HEK293 (cell line): Measurements from ENCODE around the gene MMD.
A peak's percentile ranks its signal among the peaks of the same experiment; 100 is the strongest.

Experiments
- CTCF ChIA-PET: fragments of 350-600 bp; formaldehyde crosslinking; extraction: SDS; loops from one replicate; lab custom pipeline; 2021; ENCODE audit warnings: antibody characterized with exemption; lab: Yijun Ruan, JAX
- POLR2A ChIA-PET: fragments of 300-600 bp; formaldehyde crosslinking; extraction: SDS; loops from one replicate; lab custom pipeline; 2020; ENCODE audit warnings: antibody characterized with exemption, inconsistent platforms; lab: Yijun Ruan, JAX
- H3K27ac ChIP-seq: fragments of 200-500 bp; sonication (Bioruptor generic); 2 replicates; pipeline ENCODE4 v1.5.1; 2014; ENCODE audit warnings: low read depth, low read length, control low read depth, inconsistent platforms; ENCODE audit errors: extremely low read depth
- H3K36me3 ChIP-seq, 2 experiments: fragments of 200-500 bp in 1 of 2; sonication (Bioruptor generic) in 1 of 2; 1 replicate in 1 of 2; 2 replicates in 1 of 2; pipeline ENCODE4 v1.5.1; 2014 to 2017; ENCODE audit warnings: inconsistent platforms in 2 of 2, low read length in 2 of 2; ENCODE audit not compliant: control insufficient read depth in 2 of 2, insufficient read depth in 1 of 2
- H3K4me1 ChIP-seq: fragments of 200-500 bp; sonication (Bioruptor generic); 2 replicates; pipeline ENCODE4 v1.5.1; 2014; ENCODE audit warnings: mild to moderate bottlenecking, low read length, inconsistent platforms; ENCODE audit not compliant: control insufficient read depth, insufficient read depth
- H3K4me3 ChIP-seq: 2 replicates; pipeline ENCODE4 v1.5.1; 2011; ENCODE audit warnings: low read depth, mild to moderate bottlenecking, control low read depth, low read length, moderate library complexity
- H3K9me3 ChIP-seq: fragments of 200-500 bp; sonication (Bioruptor generic); 2 replicates; pipeline ENCODE4 v1.5.1; 2014; ENCODE audit warnings: low read depth, low read length, inconsistent platforms; ENCODE audit not compliant: control insufficient read depth, insufficient read depth
- GFI1B ChIP-seq: fragments of 450-650 bp; formaldehyde crosslinking; IDR thresholded peaks from 2 replicates; pipeline ENCODE4 v1.5.1; 2016; ENCODE audit warnings: missing biosample characterization, missing genetic modification characterization
- GLI2 ChIP-seq: fragments of 450-650 bp; formaldehyde crosslinking; IDR thresholded peaks from 2 replicates; pipeline ENCODE4; 2017; ENCODE audit warnings: missing biosample characterization, missing genetic modification characterization, low read depth, borderline replicate concordance
- GLIS2 ChIP-seq: fragments of 450-650 bp; formaldehyde crosslinking; IDR thresholded peaks from 2 replicates; pipeline ENCODE4 v1.5.1; 2016; ENCODE audit warnings: missing biosample characterization, missing genetic modification characterization
- HOXD13 ChIP-seq: sonication (generic); formaldehyde crosslinking; IDR thresholded peaks from 2 replicates; pipeline ENCODE4 v1.8.0; 2022; ENCODE audit warnings: missing genetic modification reagents, borderline replicate concordance
- KLF1 ChIP-seq: fragments of 450-650 bp; formaldehyde crosslinking; IDR thresholded peaks from 2 replicates; pipeline ENCODE4 v1.5.1; 2016; ENCODE audit warnings: missing biosample characterization, missing genetic modification characterization
- SCRT1 ChIP-seq: fragments of 450-650 bp; formaldehyde crosslinking; IDR thresholded peaks from 2 replicates; pipeline ENCODE4 v1.5.1; 2016; ENCODE audit warnings: missing biosample characterization, missing genetic modification characterization, borderline replicate concordance
- ZEB2 ChIP-seq: fragments of 450-650 bp; formaldehyde crosslinking; IDR thresholded peaks from 2 replicates; pipeline ENCODE4 v1.5.1; 2016; ENCODE audit warnings: missing biosample characterization, missing genetic modification characterization
- ZFP41 ChIP-seq: fragments of 450-650 bp; formaldehyde crosslinking; IDR thresholded peaks from 2 replicates; pipeline ENCODE4 v1.5.1; 2016; ENCODE audit warnings: missing biosample characterization, missing genetic modification characterization, borderline replicate concordance
- ZNF140 ChIP-seq: fragments of 450-650 bp; formaldehyde crosslinking; IDR thresholded peaks from 2 replicates; pipeline ENCODE4 v1.5.1; 2016; ENCODE audit warnings: missing biosample characterization, missing genetic modification characterization
- ZNF146 ChIP-seq: fragments of 450-650 bp; formaldehyde crosslinking; IDR thresholded peaks from 2 replicates; pipeline ENCODE4 v1.5.1; 2016; ENCODE audit warnings: missing biosample characterization, missing genetic modification characterization
- ZNF174 ChIP-seq: fragments of 450-650 bp; formaldehyde crosslinking; IDR thresholded peaks from 2 replicates; pipeline ENCODE4 v1.5.0; 2017; ENCODE audit warnings: missing biosample characterization, mild to moderate bottlenecking, missing genetic modification characterization
- ZNF19 ChIP-seq: fragments of 450-650 bp; formaldehyde crosslinking; IDR thresholded peaks from 2 replicates; pipeline ENCODE4; 2016; ENCODE audit warnings: missing biosample characterization, missing genetic modification characterization, low read depth
- ZNF214 ChIP-seq: fragments of 450-650 bp; formaldehyde crosslinking; IDR thresholded peaks from 2 replicates; pipeline ENCODE4 v1.5.1; 2017; ENCODE audit warnings: missing biosample characterization, mild to moderate bottlenecking, missing genetic modification characterization, borderline replicate concordance
- ZNF398 ChIP-seq: fragments of 450-650 bp; formaldehyde crosslinking; IDR thresholded peaks from 2 replicates; pipeline ENCODE4 v1.5.1; 2017; ENCODE audit warnings: missing biosample characterization, missing genetic modification characterization
- ZNF518A ChIP-seq: fragments of 450-650 bp; formaldehyde crosslinking; conservative IDR thresholded peaks from 2 replicates; pipeline ENCODE4 v1.5.1; 2016; ENCODE audit warnings: low read depth, missing biosample characterization, missing genetic modification characterization
- ZNF530 ChIP-seq: fragments of 450-650 bp; formaldehyde crosslinking; IDR thresholded peaks from 2 replicates; pipeline ENCODE4 v1.5.1; 2016; ENCODE audit warnings: low read depth, missing biosample characterization, missing genetic modification characterization
- ZNF548 ChIP-seq: fragments of 450-650 bp; formaldehyde crosslinking; IDR thresholded peaks from 2 replicates; pipeline ENCODE4 v1.5.1; 2016; ENCODE audit warnings: missing biosample characterization, missing genetic modification characterization
- ZNF585B ChIP-seq: fragments of 450-650 bp; formaldehyde crosslinking; IDR thresholded peaks from 2 replicates; pipeline ENCODE4 v1.5.1; 2016; ENCODE audit warnings: missing biosample characterization, missing genetic modification characterization
- ZNF621 ChIP-seq: fragments of 450-650 bp; formaldehyde crosslinking; IDR thresholded peaks from 2 replicates; pipeline ENCODE4 v1.5.1; 2017; ENCODE audit warnings: missing biosample characterization, missing genetic modification characterization
- ZNF660 ChIP-seq: fragments of 450-650 bp; IDR thresholded peaks from 2 replicates; pipeline ENCODE4 v1.5.1; 2018; ENCODE audit warnings: missing biosample characterization, mild to moderate bottlenecking, missing genetic modification characterization
- ZNF76 ChIP-seq: fragments of 450-650 bp; formaldehyde crosslinking; IDR thresholded peaks from 2 replicates; pipeline ENCODE4; 2016; ENCODE audit warnings: low read depth, missing biosample characterization, missing genetic modification characterization, borderline replicate concordance
- ZNF830 ChIP-seq: fragments of 450-650 bp; IDR thresholded peaks from 2 replicates; pipeline ENCODE4 v1.5.0; 2018; ENCODE audit warnings: missing biosample characterization, missing genetic modification characterization, low read depth, mild to moderate bottlenecking, moderate library complexity
- TF ChIP-seq, protein P1 (sequence below): fragments of 450-650 bp; formaldehyde crosslinking; optimal IDR thresholded peaks from 2 replicates; pipeline ENCODE3; 2016; ENCODE audit warnings: missing biosample characterization, mild to moderate bottlenecking, missing genetic modification characterization
- TF ChIP-seq, protein P2 (sequence below): IDR thresholded peaks from 2 replicates; pipeline ENCODE4 v1.6.1; 2011; ENCODE audit warnings: mild to moderate bottlenecking, low read depth, low read length, borderline replicate concordance
- TF ChIP-seq, protein P3 (sequence below): fragments of 450-650 bp; formaldehyde crosslinking; IDR thresholded peaks from 2 replicates; pipeline ENCODE4 v1.5.1; 2016; ENCODE audit warnings: missing biosample characterization, missing genetic modification characterization

Gene MMD

GRCh38 chr17:55421179-55421934, at the start of gene MMD:
Gene MMD (minus strand): TSS chr17:55421835. CDS start chr17:55421695, 140 bp downstream.
- H3K9me3 ChIP-seq: no peaks in the 10 kb centered on the region
- POLR2A ChIA-PET: interaction anchor here (0.7 to 1.3 kb wide), 2 partner anchors 12 to 102 kb away, joined by 3 to 6 read pairs; no protein-coding TSS in a partner anchor
- peak within 1 kb of the TSS; percentile 83 for H3K4me3 ChIP-seq
- peak within 1 kb of the TSS; percentile 75 for H3K27ac ChIP-seq
- peaks cover 7% of the 10 kb centered on the region for H3K4me1 ChIP-seq
- peaks cover 0 to 6% of the 10 kb centered on the region in 2 experiments; a peak in 1 of 3 replicates for H3K36me3 ChIP-seq
- CTCF ChIA-PET: interaction anchor here (0.5 to 1.6 kb wide), 2 partner anchors 11 to 1578 kb away, joined by 3 read pairs; no protein-coding TSS in a partner anchor
- TF ChIP-seq HOXD13: no peak
- no peak for TF ChIP-seq SCRT1 (tag by site-specific recombination)
- no peak for TF ChIP-seq ZNF19 (tag by site-specific recombination)
- TF ChIP-seq ZNF830 (tag by site-specific recombination): no peak
- no peak for TF ChIP-seq ZNF621 (tag by site-specific recombination)
- TF ChIP-seq ZNF214 (tag by site-specific recombination): no peak
- TF ChIP-seq ZEB2 (tag by site-specific recombination): peak; percentile 69
- TF ChIP-seq, protein P1, sequence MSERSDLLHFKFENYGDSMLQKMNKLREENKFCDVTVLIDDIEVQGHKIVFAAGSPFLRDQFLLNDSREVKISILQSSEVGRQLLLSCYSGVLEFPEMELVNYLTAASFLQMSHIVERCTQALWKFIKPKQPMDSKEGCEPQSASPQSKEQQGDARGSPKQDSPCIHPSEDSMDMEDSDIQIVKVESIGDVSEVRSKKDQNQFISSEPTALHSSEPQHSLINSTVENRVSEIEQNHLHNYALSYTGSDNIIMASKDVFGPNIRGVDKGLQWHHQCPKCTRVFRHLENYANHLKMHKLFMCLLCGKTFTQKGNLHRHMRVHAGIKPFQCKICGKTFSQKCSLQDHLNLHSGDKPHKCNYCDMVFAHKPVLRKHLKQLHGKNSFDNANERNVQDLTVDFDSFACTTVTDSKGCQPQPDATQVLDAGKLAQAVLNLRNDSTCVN (tag by site-specific recombination): peak; percentile 55
- TF ChIP-seq ZNF530 (tag by site-specific recombination): no peak
- TF ChIP-seq ZNF398: peak; percentile 31; the same call in 1 of the 2 replicates
- TF ChIP-seq, protein P2, sequence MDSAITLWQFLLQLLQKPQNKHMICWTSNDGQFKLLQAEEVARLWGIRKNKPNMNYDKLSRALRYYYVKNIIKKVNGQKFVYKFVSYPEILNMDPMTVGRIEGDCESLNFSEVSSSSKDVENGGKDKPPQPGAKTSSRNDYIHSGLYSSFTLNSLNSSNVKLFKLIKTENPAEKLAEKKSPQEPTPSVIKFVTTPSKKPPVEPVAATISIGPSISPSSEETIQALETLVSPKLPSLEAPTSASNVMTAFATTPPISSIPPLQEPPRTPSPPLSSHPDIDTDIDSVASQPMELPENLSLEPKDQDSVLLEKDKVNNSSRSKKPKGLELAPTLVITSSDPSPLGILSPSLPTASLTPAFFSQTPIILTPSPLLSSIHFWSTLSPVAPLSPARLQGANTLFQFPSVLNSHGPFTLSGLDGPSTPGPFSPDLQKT: no peak
- no peak for TF ChIP-seq ZNF174 (tag by site-specific recombination)
- no peak for TF ChIP-seq ZNF548 (tag by site-specific recombination)
- no peak for TF ChIP-seq ZNF660 (tag by site-specific recombination)
- no peak for TF ChIP-seq ZFP41 (tag by site-specific recombination)
- no peak for TF ChIP-seq ZNF585B (tag by site-specific recombination)
- 0 out of 2 replicates have a peak, but pooled peaks have one; percentile 21 for TF ChIP-seq ZNF76 (tag by site-specific recombination)
- TF ChIP-seq ZNF140: no peak
- TF ChIP-seq GLIS2 (tag by site-specific recombination): no peak; the same call in none of the 2 replicates
- no peak for TF ChIP-seq ZNF518A (tag by site-specific recombination)
- TF ChIP-seq ZNF146 (tag by site-specific recombination): no peak
- no peak for TF ChIP-seq GLI2 (tag by site-specific recombination)
- TF ChIP-seq, protein P3, sequence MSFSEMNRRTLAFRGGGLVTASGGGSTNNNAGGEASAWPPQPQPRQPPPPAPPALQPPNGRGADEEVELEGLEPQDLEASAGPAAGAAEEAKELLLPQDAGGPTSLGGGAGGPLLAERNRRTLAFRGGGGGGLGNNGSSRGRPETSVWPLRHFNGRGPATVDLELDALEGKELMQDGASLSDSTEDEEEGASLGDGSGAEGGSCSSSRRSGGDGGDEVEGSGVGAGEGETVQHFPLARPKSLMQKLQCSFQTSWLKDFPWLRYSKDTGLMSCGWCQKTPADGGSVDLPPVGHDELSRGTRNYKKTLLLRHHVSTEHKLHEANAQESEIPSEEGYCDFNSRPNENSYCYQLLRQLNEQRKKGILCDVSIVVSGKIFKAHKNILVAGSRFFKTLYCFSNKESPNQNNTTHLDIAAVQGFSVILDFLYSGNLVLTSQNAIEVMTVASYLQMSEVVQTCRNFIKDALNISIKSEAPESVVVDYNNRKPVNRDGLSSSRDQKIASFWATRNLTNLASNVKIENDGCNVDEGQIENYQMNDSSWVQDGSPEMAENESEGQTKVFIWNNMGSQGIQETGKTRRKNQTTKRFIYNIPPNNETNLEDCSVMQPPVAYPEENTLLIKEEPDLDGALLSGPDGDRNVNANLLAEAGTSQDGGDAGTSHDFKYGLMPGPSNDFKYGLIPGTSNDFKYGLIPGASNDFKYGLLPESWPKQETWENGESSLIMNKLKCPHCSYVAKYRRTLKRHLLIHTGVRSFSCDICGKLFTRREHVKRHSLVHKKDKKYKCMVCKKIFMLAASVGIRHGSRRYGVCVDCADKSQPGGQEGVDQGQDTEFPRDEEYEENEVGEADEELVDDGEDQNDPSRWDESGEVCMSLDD: 0 out of 2 replicates have a peak, but pooled peaks have one; percentile 11
- no peak for TF ChIP-seq KLF1 (tag by site-specific recombination)
- TF ChIP-seq GFI1B (tag by site-specific recombination): no peak
